Activated CD4-positive, alpha-beta T cell treated with anti-CD3 and anti-CD28 coated beads, Interleukin-2, amount 10 ng/mL, durations not matched to agents 7 days and 5 days (primary cell): ENCODE results near the gene SLC25A34. TPM values are rescaled to one million over a fixed set of nuclear protein-coding genes. Genes with fewer than 3 reads are reported as not detected.

Source experiments
- CTCF ChIA-PET: fragments of 350-600 bp; sonication (Branson Sonifier 250); formaldehyde crosslinking; loops from one replicate; lab custom pipeline; 2021; ENCODE audit warnings: antibody characterized with exemption; lab: Charles Lee
- POLR2A ChIA-PET: fragments of 350-600 bp; sonication (Branson Sonifier 250); formaldehyde crosslinking; loops from one replicate; lab custom pipeline; 2021; ENCODE audit warnings: antibody characterized with exemption; lab: Charles Lee
- DNase-seq: peaks from one replicate; pipeline ENCODE4 v3.0.0-alpha.2; 2020
- H3K27ac Mint-ChIP-seq: one replicate; pipeline ENCODE4 v1.8.0; 2021; ENCODE audit warnings: mild to moderate bottlenecking, moderate library complexity, mixed read lengths
- H3K27me3 Mint-ChIP-seq: one replicate; pipeline ENCODE4 v1.8.0; 2021; ENCODE audit warnings: mixed read lengths
- H3K36me3 Mint-ChIP-seq: one replicate; pipeline ENCODE4 v1.8.0; 2021; ENCODE audit warnings: low read depth, mixed read lengths
- H3K4me1 Mint-ChIP-seq: one replicate; pipeline ENCODE4 v1.8.0; 2021; ENCODE audit warnings: mixed read lengths
- H3K4me3 Mint-ChIP-seq: one replicate; pipeline ENCODE4 v1.8.0; 2021; ENCODE audit warnings: mild to moderate bottlenecking, moderate library complexity, mixed read lengths
- H3K9me3 Mint-ChIP-seq: one replicate; pipeline ENCODE4 v1.8.0; 2021; ENCODE audit warnings: mixed read lengths
- total RNA-seq, 2 experiments: library from RNA; stranded (reverse); gene quantifications; one replicate each; pipeline ENCODE4 v1.2.3, GENCODE V29; 2021

Gene SLC25A34
- total RNA-seq, 2 experiments from 2014 or later: 1.8 to 2.2 TPM

DNA sequence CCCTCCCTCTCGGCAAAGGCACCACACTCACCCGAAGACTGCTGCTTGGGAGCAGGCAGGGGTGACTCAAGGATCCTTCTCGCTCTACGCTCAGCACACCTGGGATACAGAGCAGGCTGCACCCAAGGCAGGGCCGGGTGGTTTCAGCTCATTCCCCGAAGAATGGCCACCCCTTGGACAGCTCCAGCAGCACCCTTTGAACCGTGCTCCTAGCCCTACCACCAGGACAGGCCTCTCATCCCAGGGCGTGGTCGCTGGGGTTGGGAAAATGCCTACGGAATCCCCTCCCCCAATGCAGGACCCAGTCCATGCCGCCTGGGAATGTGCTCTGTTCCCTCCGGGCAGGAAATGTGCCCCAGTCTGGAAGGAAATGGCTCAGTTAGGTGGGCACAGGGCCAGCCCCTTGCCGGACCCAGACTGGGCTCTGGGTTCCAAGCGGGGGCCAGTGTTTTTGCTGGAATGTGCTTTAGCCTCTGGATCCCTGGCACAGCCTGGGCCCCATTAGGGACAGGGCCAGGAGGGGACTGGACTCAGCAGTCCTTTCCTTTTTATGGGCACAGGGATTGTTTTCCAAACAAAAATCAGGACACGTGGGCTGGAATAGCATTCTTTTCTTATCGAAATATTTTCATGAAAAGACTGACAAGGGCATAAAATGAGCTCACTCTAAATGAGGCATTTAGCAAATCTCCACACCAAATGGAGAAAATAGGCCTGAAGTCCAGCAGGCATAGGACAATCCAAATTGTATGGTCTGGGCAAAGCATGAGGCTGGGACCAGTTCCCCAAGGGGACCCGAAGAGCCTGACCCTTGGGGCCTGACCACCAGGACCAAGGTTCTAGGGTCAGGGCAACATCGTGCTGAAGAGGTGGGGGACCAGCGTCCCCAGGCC lies 13.6 kb downstream of the SLC25A34 start:
- ChIA-PET POLR2A (interaction anchor here (0.7 kb wide), 1 partner anchor 554 kb away, joined by 3 read pairs; no protein-coding TSS in a partner anchor), CTCF (no interaction called here)
- no peak overlapping the region for H3K4me3 Mint-ChIP-seq
- DNase-seq: no peak
- no peak overlapping the region for H3K27ac Mint-ChIP-seq
- no peaks in the 10 kb centered on the region for H3K27me3 Mint-ChIP-seq
- H3K9me3 Mint-ChIP-seq: no peaks in the 10 kb centered on the region
- H3K36me3 Mint-ChIP-seq: no peaks in the 10 kb centered on the region
- no peaks in the 10 kb centered on the region for H3K4me1 Mint-ChIP-seq

DNA sequence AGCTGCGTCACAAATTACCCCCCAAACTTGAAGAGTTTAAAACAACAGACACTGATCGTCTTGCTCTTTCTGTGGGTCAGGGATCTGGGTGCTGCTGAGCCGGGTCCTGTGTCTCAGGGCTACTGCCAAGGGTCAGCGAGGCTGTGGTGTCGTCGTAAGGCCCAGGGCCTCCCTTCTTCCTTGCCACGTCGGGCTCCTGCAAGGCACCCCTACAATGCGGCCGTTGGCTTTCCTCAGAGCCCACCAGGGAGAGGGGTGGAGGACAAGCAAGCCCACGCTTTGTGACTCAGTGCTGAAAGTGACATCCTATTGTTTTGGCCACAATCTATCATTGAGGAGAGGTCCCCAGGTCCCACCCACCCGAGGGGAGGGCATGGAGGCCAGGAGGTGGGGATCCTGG lies 14.9 kb downstream of the SLC25A34 start:
- Mint-ChIP-seq H3K4me1 (no peaks in the 10 kb centered on the region), H3K27ac (no peak overlapping the region), H3K36me3 (no peaks in the 10 kb centered on the region), H3K4me3 (no peak overlapping the region), H3K27me3 (peaks cover 4% of the 10 kb centered on the region), H3K9me3 (no peaks in the 10 kb centered on the region)
- POLR2A ChIA-PET: no interaction called here
- no peak for DNase-seq
- CTCF ChIA-PET: no interaction called here

DNA sequence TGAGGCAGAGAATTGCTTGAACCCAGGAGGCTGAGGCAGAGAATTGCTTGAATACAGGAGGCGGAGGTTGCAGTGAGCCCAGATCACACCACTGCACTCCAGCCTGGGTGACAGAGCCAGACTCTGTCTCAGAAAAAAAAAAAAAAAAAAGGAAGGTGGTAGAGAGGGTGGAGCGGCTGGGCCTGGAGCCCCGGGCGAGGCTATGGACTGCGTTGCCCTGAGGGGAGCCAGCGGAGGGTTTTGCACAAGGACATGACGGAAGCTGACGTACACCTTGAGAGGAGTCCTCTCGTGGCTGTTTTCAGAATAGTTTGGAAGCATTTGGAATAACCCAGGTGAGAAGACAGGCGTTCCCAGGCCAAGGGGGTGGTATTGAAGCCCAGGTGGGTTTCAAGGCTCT lies 15.7 kb downstream of the SLC25A34 start:
- CTCF ChIA-PET: no interaction called here
- no peaks in the 10 kb centered on the region for H3K36me3 Mint-ChIP-seq
- no peak overlapping the region for H3K27ac Mint-ChIP-seq
- H3K4me3 Mint-ChIP-seq: no peak overlapping the region
- POLR2A ChIA-PET: no interaction called here
- no peaks in the 10 kb centered on the region for H3K9me3 Mint-ChIP-seq
- no peak for DNase-seq
- peaks cover 11% of the 10 kb centered on the region for H3K27me3 Mint-ChIP-seq
- H3K4me1 Mint-ChIP-seq: peaks cover 7% of the 10 kb centered on the region

DNA sequence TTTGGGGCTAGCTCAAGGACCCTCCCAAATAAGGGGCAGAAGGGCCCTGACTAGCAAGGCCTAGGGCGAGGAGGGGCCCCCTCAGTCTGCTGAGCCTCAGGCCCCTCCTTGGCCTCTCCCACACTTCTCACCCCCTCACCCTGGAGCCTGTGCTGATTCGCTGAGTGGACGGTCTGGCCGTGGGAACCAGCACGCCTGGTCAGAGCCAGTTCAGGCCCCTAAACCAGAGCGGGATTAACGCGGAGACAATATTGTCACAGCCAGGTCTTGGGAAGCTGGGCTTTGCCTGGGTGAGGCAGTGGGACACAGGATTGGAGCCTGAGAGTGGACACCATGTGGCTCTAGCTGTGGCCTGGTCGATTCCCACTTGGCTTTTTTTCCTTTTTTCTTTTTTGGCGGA lies 17.7 kb downstream of the SLC25A34 start:
- POLR2A ChIA-PET: interaction anchor here (0.6 kb wide), 1 partner anchor 173 kb away, joined by 5 read pairs; no protein-coding TSS in a partner anchor

DNA sequence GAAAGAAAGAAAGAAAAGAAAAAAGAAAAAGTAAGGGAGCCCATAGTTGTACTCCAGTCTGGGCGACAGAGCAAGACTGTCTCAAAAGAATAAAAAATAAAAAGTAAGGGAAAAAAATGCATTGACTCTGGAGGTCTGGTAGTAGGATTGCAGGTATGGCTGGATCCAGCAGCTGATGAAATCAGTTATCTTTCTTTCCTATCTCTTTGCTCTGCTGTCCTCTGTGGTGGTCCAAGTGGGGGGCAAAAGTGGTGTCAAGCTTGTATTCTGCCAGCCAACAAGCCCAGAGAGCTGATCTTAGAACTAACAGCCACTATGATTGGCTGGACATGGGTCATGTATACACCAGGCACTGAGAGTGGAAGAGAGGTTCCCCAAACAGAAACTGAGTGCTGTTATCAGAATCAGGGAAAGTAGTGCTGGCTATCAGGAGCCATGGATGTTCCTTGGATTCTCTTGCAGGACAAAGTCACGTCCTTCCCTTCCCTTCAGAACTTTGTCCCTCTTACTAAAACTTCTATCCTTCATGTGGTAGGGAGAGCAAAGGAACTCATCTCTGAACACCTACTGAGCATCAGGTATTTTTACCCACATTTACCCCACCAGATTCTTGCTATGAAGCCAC lies 19.1 kb downstream of the SLC25A34 start:
- no peak for DNase-seq
- CTCF ChIA-PET: interaction anchor here (0.7 kb wide), 1 partner anchor 48 kb away, joined by 3 read pairs; no protein-coding TSS in a partner anchor
- H3K36me3 Mint-ChIP-seq: no peaks in the 10 kb centered on the region
- peaks cover 12% of the 10 kb centered on the region for H3K4me1 Mint-ChIP-seq
- H3K9me3 Mint-ChIP-seq: no peaks in the 10 kb centered on the region
- H3K27me3 Mint-ChIP-seq: peaks cover 32% of the 10 kb centered on the region
- no peak overlapping the region for H3K27ac Mint-ChIP-seq
- H3K4me3 Mint-ChIP-seq: no peak overlapping the region
- POLR2A ChIA-PET: no interaction called here

More for the DNA sequence above, 17.7 kb downstream of the SLC25A34 start:
- Mint-ChIP-seq H3K27ac (no peak overlapping the region), H3K4me1 (peaks cover 12% of the 10 kb centered on the region), H3K36me3 (no peaks in the 10 kb centered on the region), H3K27me3 (peaks cover 24% of the 10 kb centered on the region), H3K9me3 (no peaks in the 10 kb centered on the region), H3K4me3 (no peak overlapping the region)
- no peak for DNase-seq
- CTCF ChIA-PET: interaction anchor here (0.7 to 1.2 kb wide), 2 partner anchors 61 to 227 kb away, joined by 3 to 4 read pairs; no protein-coding TSS in a partner anchor

DNA sequence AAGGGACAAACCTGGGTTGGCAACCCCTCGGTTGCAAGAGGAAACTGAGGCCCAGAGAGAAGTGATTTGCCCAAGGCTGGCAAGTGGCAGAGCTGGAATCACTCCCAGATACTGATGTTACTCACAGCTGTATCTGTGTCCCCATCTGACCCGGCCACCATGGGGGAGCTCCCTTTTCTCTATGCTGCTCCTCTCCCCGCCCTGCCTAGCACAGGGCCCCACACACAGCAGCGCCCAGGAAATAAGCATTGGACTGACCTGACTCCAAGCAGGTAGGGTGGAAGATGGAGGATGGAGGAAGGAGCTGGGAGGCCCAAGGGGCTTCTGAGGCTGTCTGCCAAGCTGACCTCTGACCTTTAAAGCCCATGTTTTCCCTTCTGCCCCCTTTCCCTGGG lies 19.6 kb downstream of the SLC25A34 start:
- DNase-seq: no peak
- H3K36me3 Mint-ChIP-seq: no peaks in the 10 kb centered on the region
- H3K27ac Mint-ChIP-seq: no peak overlapping the region
- H3K9me3 Mint-ChIP-seq: no peaks in the 10 kb centered on the region
- H3K4me1 Mint-ChIP-seq: peaks cover 12% of the 10 kb centered on the region
- peaks cover 35% of the 10 kb centered on the region for H3K27me3 Mint-ChIP-seq
- H3K4me3 Mint-ChIP-seq: no peak overlapping the region
- ChIA-PET POLR2A (no interaction called here), CTCF (interaction anchor here (0.7 to 0.9 kb wide), 2 partner anchors 33 to 49 kb away, joined by 3 read pairs; no protein-coding TSS in a partner anchor)

DNA sequence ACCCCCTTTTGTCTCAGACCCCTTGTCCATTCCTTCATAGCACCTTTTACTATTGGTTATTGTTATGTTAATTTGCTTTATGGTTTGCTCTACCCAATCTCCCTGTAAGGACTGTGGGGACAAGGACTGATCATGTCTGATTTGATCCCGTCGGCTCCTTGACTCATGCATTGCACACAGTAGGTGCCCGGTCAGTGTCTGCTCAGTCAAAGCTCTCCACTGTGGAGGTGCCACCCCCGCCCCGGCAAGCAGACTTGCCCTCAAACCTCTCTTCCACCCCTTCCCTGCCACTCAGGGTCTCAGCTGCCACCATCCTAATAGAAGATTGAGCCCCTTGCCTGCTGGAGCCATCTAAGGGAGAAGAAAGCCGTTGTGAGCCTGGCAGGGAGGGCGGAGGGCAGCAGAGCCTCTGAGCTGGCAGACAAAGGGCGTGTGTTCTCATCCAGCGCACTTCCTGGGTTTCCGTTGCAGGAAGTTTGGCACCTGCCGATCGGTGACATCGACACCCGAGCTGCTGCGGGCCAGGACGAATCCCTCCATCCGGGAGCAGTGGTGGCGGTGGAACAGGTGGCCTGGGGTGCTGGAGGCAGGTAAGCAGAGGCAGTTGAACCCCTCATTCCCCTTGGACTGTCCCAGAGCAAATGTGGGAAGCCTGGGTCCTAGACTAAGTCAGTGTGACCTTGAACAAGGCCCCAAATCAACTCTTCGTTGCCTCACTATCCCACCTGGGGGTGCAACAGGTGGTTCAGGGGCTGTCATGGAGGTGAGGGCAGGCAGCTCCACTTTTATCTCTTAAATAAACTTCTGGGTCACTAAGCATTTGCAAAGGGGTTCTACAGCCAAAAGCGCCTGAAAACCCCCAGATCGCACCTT lies 20.3 kb downstream of the SLC25A34 start:
- POLR2A ChIA-PET: no interaction called here
- peak; percentile 11 for DNase-seq
- H3K36me3 Mint-ChIP-seq: no peaks in the 10 kb centered on the region
- CTCF ChIA-PET: interaction anchor here (0.9 kb wide), 1 partner anchor 34 kb away, joined by 3 read pairs; no protein-coding TSS in a partner anchor
- H3K9me3 Mint-ChIP-seq: no peaks in the 10 kb centered on the region
- peaks cover 12% of the 10 kb centered on the region for H3K4me1 Mint-ChIP-seq
- peaks cover 42% of the 10 kb centered on the region for H3K27me3 Mint-ChIP-seq
- no peak overlapping the region for H3K4me3 Mint-ChIP-seq
- no peak overlapping the region for H3K27ac Mint-ChIP-seq

DNA sequence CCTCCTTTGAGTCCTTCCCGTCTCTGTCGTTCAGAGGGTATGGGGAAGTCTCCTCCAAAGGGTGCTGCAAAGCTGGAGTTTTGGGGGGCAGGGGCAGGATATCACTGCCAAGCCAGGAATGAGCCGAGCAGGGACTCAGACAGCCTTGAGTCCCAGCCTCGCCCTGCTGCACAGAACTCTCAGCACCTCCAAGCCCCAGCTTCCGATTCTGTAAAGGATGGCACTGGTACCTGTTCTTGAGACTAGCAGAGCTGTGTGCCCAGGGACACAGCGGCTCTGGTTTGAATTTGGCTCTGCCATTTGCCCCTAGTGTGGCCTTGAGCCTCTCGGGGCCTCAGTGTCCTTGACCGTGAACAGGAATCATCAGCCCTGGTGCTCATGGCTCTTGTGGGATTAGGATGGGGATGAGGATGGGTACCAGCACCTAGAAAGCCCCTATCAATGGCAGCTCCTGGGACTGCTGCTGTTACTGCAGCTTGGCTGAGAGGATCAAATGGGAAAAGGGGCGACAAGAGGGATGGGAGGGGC lies 21.0 kb downstream of the SLC25A34 start:
- peaks cover 12% of the 10 kb centered on the region for H3K4me1 Mint-ChIP-seq
- H3K9me3 Mint-ChIP-seq: no peaks in the 10 kb centered on the region
- no peak overlapping the region for H3K4me3 Mint-ChIP-seq
- peaks cover 46% of the 10 kb centered on the region for H3K27me3 Mint-ChIP-seq
- ChIA-PET CTCF (no interaction called here), POLR2A (no interaction called here)
- H3K27ac Mint-ChIP-seq: no peak overlapping the region
- no peaks in the 10 kb centered on the region for H3K36me3 Mint-ChIP-seq
- no peak for DNase-seq

DNA sequence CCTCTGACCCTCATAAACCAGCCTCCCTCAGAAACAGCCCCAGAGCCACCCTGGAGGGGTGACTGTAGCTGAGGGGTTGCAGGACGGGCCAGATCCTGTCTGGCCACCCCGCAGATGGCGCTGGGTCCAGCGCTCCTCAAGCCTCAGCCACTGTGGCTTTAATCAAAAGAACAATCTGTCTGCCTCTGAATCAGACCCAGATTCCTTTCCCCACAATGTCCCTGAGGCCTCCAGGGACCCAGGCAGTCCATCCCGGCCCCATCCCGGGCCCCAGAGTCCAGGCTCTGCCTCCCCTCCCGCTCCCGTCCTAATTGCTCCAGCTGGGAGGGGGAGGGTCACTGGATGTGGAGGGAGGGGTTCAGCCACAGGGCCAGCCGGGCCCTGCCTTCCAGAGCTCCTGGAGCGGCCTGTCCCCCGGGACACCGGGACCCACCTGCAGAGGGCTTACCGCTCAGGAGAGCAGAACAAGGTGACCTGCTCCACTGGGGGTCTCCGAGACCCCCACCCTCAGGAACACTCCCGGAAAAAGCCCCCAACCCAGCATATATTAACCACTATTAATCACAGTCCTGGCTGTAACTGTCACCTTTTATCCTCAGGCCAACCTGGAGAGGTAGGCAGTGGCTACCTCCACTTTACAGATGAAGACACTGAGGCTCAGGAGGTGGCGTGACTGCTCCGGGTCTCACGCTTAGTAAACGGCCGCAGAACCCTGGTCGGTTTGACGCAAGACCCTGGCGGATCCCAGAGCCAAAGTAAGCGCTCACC lies 21.7 kb downstream of the SLC25A34 start:
- DNase-seq: no peak
- ChIA-PET CTCF (no interaction called here), POLR2A (no interaction called here)
- Mint-ChIP-seq H3K27ac (no peak overlapping the region), H3K4me1 (peaks cover 12% of the 10 kb centered on the region), H3K36me3 (no peaks in the 10 kb centered on the region), H3K4me3 (peak overlapping the region; percentile 30), H3K9me3 (no peaks in the 10 kb centered on the region), H3K27me3 (peaks cover 46% of the 10 kb centered on the region)

DNA sequence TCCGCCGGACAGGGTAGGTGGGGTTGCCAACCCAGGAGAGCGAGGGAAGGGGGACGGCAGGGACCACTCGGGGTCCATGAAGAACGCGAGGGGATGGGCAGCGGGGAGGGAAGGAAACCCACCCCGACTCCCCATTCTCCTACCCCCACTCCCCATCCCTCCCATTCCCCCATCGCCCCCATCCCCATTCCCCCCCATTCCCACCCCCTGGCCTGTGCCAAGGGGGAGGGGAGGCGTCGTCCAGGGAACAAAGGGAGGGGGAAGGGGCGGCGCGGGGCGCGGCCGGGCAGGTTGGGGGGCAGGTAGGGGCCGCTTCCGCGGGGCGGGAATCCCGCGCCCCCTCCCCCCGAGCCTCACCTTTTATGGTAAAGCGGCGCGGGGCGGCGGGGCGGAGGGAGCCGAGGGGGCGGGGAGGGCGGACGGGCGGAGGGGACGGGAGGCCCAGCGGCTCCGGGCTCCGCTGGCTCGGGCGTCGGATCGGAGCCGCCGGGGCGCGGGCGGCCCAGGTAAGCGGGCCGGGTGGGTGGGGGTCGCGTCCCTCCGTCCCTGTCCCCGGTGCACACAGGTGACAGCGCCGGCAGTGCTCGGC lies 22.4 kb downstream of the SLC25A34 start, which contains the start of gene FBLIM1:
FBLIM1 (plus strand) TSS at position 453 of the 589 bp plus-strand sequence. CDS start 6,189 bp downstream, outside the sequence.
- H3K9me3 Mint-ChIP-seq: no peaks in the 10 kb centered on the region
- CTCF ChIA-PET: no interaction called here
- H3K27ac Mint-ChIP-seq: no peak within 1 kb of the TSS
- peaks cover 12% of the 10 kb centered on the region for H3K4me1 Mint-ChIP-seq
- POLR2A ChIA-PET: no interaction called here
- peak within 1 kb of the TSS; percentile 30 for H3K4me3 Mint-ChIP-seq
- peaks cover 46% of the 10 kb centered on the region for H3K27me3 Mint-ChIP-seq
- no peaks in the 10 kb centered on the region for H3K36me3 Mint-ChIP-seq
- no peak for DNase-seq

DNA sequence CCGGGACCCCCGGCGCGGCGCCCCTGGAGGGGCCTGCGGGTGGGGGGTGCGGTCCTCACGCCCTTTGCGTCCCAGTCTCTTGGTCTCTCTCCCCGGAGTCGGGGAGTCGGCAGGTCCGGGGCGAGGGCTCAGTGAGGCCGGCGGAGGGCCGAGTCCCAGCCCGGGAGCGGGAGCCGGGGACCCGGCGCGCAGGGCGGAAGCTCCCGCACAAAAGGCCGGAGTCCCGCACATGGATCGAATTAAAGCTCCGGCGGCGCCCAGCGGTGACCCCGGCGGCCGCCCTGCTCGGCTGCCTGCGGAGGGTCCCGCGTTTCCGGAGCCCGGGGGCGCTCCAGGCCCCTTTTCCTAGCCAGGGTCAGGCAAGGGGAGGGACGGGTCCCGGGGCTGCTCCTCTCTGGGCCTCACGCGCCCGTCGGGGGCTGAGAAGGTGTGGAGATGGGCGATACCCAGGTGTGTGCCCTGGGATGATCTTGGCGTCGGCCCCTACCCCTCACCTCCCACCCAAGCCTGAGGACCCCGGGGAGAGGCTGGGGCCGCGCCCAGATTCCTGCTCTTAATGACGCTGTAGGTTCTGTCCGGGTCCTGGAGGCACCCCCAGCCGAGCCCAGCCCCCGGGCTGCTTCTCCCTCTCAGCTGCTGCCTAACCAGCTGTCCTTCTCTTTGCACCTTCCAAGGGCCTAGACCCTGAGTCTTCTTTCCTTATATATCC lies 23.0 kb downstream of the SLC25A34 start:
- Mint-ChIP-seq H3K4me3 (no peak overlapping the region), H3K9me3 (no peaks in the 10 kb centered on the region), H3K27ac (no peak overlapping the region), H3K27me3 (peaks cover 46% of the 10 kb centered on the region), H3K4me1 (peaks cover 12% of the 10 kb centered on the region), H3K36me3 (no peaks in the 10 kb centered on the region)
- no peak for DNase-seq
- POLR2A ChIA-PET: no interaction called here
- CTCF ChIA-PET: no interaction called here
